Left renal pelvis (tissue), 4 donors: ENCODE measurements around the gene PMS1. TPM values are rescaled to one million over a fixed set of nuclear protein-coding genes. Genes with fewer than 3 reads are reported as not detected.
"Not testable (repeated sequence)": the region's sequence is repeated elsewhere in the genome, so short reads cannot be mapped to it uniquely, and the experiment has no call there.

ENCODE experiments used
- DNase-seq, 4 donors: peaks; one replicate each; pipeline ENCODE4 v3.0.0-alpha.2; 2013; ENCODE audit warnings: low read depth in 4 of 4, low spot score in 3 of 4
- polyA plus RNA-seq, 4 donors: library from polyadenylated mRNA; unstranded; fragments of 120-200 nt; gene quantifications; one replicate each; pipeline ENCODE4 v1.2.1, GENCODE V29; 2013; ENCODE audit not compliant: insufficient read length in 4 of 4

PMS1 gene
- polyA plus RNA-seq, result 10 to 100 TPM; 34.1 to 45.9 (median 43.5) TPM

DNA sequence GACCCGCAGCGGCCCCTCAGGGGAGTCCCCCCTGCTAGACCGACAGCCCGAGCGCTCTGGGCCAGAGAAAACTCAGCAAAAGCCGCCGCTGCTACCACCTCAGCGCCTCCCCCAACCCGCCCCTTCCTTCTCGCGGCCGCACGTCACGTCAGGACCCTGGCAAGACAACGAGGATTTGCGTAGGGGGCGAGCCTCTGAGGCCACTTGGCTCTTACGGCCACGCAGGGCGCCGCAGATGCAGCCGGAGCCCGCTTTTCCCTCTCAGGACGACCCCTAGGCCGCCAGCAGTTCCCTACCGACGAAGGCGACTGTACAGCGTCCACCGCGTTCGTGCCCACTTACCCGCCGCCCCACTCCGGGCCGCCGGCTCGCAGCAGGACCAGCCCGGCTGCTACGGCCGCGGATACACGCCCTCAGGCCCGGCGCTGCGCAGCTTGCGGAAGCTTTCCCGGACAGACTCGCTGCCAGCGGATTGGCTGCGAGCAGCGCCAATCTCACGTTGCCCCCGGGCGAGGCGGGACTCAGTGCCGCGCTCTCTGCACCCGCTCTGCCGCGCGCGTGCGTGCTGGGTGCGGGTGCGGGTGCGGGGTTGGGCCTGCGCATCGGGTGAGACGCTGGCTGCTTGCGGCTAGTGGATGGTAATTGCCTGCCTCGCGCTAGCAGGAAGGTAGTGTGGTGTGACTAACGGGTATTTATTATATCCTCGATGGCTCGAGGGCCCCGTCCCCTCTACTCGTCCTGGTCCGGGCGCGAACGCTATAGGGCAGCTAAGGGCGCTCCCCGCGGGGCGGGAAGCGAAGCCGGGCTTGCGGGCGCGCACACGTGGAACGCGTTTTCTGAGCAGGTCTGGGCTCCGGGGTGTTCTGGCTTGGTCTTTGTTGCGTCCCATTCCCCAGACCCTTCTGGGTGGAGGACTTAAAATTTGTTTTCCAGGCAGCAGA is at the start of gene PMS1, which contains the start of gene ORMDL1:
Gene PMS1 (plus strand): TSS at position 524 of the 941 bp plus-strand sequence. CDS start 7,360 bp downstream, outside the sequence.
Gene ORMDL1 (minus strand): TSS at position 413 of the 941 bp plus-strand sequence. CDS start 1,744 bp downstream, outside the sequence.
- peak; percentile 88 to 92 (median 90) for DNase-seq

DNA sequence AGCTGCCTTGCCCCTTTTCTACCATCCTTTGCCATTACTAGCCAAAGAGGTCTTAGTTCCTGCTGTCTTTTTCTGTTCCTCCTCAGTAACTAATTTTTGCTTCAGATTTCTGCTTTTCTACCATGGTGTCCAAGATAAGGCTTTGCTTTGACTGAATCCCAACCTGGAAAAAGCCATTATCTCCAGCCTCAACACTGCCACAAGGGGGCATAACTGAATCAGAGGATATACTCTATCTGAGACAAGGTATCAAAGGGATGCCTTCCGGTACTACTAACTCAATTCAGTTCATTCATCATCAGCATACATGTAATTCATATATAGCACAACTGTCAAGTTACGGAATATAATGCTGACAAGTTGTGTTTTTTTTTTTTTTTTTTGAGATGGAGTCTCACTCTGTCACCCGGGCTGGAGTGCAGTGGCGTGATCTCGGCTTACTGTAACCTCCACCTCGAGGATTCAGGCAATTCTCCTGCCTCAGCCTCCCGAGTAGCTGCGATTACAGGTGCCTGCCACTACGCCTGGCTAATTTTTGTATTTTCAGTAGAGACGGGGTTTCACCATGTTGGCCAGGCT is 33.1 kb upstream of the PMS1 start:
- DNase-seq, result no peak

- DNase-seq, result no peak
Measured at GRCh38 chr2:189756311-189756952, 27.8 kb upstream of the PMS1 start.

DNA sequence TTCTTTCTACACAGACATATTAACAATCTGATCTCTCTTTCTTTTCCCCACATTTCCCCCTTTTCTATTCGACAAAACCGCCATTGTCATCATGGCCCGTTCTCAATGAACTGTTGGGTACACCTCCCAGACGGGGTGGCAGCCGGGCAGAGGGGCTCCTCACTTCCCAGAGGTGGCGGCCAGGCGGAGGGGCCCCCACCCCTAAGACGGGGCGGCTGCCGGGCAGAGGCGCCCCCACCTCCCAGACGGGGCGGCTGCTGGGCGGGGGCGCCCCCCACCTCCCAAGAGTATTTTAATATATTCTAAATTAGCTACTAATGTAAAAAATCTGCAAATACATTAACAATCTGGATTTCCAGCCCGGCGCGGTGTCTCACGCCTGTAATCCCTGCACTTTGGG is 24.1 kb upstream of the PMS1 start:
- DNase-seq, result not testable (repeated sequence)

DNA sequence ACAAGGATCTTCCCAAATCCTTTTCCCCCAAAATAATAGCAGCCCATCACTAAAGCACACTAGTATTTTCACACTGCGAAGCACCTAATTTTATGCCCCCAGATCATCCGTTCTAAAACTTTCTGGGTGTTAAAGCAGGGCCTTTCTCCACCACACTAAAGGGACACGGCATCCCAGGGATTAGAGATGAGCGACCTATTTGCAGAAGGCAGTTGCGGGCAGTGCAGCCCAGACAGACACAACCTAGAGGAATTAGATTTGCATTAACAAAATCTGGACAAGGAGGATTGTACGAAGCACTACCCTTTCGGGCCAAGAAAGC is 22.1 kb upstream of the PMS1 start:
- peak in 1 of 4 donors; percentile 31 for DNase-seq

DNA sequence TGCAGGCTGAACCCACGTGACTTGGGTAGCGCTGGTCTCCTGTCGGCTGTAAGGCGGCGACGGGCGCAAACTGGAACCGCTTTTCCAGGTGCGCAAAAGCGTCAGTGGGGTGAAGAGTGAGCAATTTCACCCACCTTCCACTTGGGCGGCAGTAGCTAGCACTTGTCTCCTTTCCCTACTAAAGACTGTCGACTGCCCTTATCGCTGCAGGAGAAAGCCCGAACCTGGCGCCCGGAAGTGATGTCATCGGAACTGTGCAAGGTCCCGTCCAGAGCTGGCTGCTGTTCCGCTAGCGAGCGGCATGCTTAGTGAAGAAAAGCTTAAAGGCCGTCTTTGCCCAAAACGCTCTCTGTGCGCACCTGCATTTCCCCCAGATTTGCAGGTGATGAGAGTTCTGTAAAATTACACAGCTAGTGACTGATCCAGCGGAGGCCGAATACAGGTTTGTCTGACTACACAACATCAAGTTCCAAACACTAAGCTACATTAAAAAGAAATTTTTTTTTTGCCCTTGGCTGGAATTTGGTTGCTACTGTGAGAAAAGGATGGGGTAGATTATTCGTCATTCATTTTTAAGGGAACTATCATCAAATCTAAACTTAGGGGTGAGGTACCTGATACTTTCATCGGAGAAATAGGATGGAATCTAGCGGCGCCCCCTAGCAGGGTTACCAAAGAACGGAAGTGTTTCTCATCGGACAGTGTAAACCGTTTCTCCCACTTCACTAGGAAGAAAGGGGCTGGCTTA is 21.5 kb upstream of the PMS1 start, which contains the start of gene OSGEPL1:
Gene OSGEPL1 (minus strand): TSS at position 242 of the 748 bp plus-strand sequence. CDS start 1,152 bp downstream, outside the sequence.
- DNase-seq, result peak; percentile 88 to 91 (median 90)

DNA sequence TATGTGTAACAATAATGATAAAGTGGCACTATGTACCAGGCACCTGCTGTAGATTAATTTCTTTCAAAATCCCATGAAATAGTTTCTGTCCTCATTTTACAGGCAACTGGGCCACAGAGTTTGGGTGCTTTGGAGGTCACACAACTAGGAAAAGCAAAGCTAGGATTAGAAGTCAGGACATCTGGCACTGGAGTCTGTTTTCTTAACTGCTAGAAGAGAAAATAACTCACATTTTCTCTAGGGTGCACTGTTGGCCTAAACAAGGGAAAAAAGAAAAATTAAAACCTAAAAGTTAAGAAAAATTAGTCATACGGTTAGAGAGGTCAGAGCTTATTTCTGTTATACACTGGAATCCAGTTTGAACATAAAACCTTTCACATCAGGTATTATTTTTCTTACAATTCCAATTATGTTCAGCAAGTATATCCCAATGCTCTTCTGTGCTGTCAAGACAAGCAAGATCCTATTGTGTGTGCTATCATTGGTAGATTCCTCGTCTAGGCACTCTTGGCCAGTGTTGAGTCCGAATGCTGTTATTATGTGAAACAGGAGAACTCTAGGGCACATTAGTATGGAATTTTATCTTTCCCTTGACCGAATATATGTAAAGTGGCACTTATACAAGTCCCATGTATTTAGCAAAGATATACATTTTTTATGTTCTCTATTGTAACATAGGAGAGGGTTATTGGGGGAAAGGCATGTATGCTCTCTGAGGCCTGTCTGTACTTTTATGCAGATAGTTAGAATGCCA is 20.2 kb upstream of the PMS1 start:
- no peak for DNase-seq

DNA sequence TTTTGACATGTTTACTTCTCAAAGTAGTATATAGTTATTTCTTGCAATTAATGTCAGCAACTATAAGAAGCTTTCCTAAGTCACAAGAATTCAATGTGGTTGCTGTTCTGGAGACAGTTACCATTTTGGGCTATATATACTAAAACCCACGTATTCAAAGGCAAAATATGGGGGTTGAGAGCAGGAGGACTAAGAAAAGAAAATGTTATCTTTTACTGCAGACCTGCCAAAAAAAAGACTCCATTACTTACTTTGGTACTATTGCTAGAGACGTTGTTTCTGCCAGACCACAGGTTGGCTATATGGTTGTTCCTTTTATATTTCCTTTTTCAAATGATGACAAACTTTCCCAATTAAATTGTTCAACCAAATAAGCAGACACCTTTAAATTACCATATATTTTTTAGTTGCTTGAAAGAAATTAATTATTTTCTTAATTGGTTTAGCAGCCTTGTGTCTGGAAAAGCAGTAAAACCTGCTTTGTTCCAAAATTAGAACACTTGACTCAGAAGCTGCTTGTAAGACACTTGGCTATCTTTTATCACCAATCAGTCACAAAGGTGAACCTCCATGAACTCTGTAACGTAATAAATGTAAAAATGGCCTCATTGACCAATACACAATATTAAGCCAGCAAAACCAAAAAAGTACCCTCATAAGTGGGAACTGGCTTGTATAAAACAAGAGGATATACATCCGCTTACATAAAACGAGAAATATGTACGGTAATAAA is 13.5 kb upstream of the PMS1 start:
- DNase-seq, result no peak

DNA sequence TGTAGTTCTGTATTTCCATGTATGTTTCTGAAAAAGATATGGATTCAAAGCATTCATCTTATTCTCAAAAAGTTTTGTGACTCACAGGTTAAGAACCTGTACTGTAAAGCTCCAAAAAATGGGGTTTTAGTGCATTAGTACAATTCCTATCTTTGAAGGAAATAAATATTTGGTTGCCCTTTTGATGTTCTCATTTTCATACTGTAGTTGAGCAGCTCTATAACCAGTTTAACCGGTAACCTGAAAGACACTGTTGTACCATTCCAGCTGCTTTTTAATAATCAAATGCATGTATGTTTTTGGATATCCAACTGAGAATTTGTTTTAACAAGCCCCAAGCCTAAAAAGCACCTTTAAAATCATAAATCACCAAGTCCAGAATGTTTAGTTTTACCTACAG is 12.0 kb upstream of the PMS1 start:
- DNase-seq, result no peak

DNA sequence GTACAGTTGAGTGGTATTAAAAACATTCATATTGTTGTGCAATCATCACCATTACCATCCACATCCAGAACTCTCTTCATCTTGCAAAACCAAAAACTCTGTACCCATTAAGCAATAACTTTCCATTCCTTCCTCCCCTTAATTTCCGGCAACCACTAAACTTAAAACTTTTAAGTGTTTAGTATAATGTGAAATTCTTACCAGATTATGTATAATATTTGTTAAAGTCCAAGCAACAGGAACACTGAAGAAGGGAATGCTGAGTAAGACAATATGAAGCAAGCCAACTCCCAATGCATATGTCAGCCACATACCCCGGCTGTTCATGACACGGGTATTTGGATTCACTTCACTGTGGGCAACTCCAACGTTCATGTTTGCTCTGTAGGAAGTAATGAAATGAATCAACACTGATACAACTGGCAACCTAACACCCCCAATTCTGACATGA is 2.0 kb upstream of the PMS1 start:
- no peak for DNase-seq

- DNase-seq, result peak in 3 of 4 donors; percentile 25 to 39 (median 32)
Measured at GRCh38 chr2:189783451-189783926, 761 bp upstream of the PMS1 start.

- DNase-seq, result no peak
Measured at GRCh38 chr2:189791338-189792042, 7.2 kb downstream of the PMS1 start.

GRCh38 chr2:189794310-189794709 is 10.1 kb downstream of the PMS1 start:
- no peak for DNase-seq

- DNase-seq, result no peak
Measured at GRCh38 chr2:189797902-189798301, 13.7 kb downstream of the PMS1 start.

- DNase-seq, result no peak
Measured at GRCh38 chr2:189798312-189799029, 14.2 kb downstream of the PMS1 start.

- no peak for DNase-seq
Measured at GRCh38 chr2:189799030-189799331, 14.7 kb downstream of the PMS1 start.

- no peak for DNase-seq
Measured at GRCh38 chr2:189799531-189799930, 15.3 kb downstream of the PMS1 start.
